Astrocyte of the cerebellum (primary cell): ENCODE measurements around the gene ATP9A.

Experiments
- DNase-seq: peaks from one replicate; pipeline ENCODE4 v3.0.0-alpha.2; 2011; ENCODE audit warnings: low read depth
- H3K4me3 ChIP-seq: 2 replicates; pipeline ENCODE4 v1.5.1; 2011; ENCODE audit warnings: mild to moderate bottlenecking, low read depth, low read length, moderate library complexity
- CTCF ChIP-seq: IDR thresholded peaks from 2 replicates; pipeline ENCODE4 v1.5.1; 2012; ENCODE audit warnings: low read length, low read depth, moderate library complexity, mild to moderate bottlenecking; ENCODE audit errors: missing control alignments
- in situ Hi-C: cut with HindIII; loops from 2 replicates; pipeline ENCODE4 v1.10.0; 2017; ENCODE audit warnings: low sequenced_read_pairs

ATP9A gene

GRCh38 chr20:51607170-51607569 is 161.0 kb downstream of the ATP9A start:
- no peak for DNase-seq
- in situ Hi-C loops = no loop called here
- TF ChIP-seq CTCF = no peak
- no peak overlapping the region for H3K4me3 ChIP-seq

- no peak overlapping the region for H3K4me3 ChIP-seq
- in situ Hi-C loops = no loop called here
These were observed 163.3 kb downstream of the ATP9A start for GRCh38 chr20:51604851-51605250.

GRCh38 chr20:51602131-51602530 is 166.1 kb downstream of the ATP9A start:
- no peak for DNase-seq
- no peak overlapping the region for H3K4me3 ChIP-seq
- in situ Hi-C loops = no loop called here
- no peak for TF ChIP-seq CTCF

More at GRCh38 chr20:51604851-51605250, 163.3 kb downstream of the ATP9A start:
- TF ChIP-seq CTCF = no peak
- DNase-seq = no peak

GRCh38 chr20:51600950-51601349 is 167.2 kb downstream of the ATP9A start:
- no peak overlapping the region for H3K4me3 ChIP-seq
- no peak for TF ChIP-seq CTCF
- DNase-seq = no peak
- in situ Hi-C loops = no loop called here

- TF ChIP-seq CTCF = no peak
- no peak overlapping the region for H3K4me3 ChIP-seq
- no peak for DNase-seq
- in situ Hi-C loops = no loop called here
These were observed 168.2 kb downstream of the ATP9A start for GRCh38 chr20:51600016-51600420.

- in situ Hi-C loops = loop anchor here (5.0 to 10.0 kb wide), 3 partner anchors 184 to 574 kb away; partner anchors contain the start of gene KCNG1
- DNase-seq = no peak
- no peak overlapping the region for H3K4me3 ChIP-seq
- no peak for TF ChIP-seq CTCF
These were observed 169.6 kb downstream of the ATP9A start for GRCh38 chr20:51598556-51598955.
